NCI-H345 treated with DMSO at 0.1 percent for 48 hours (cell line): ENCODE measurements around the gene UBE2E2.
"Not testable (repeated sequence)": the region's sequence is repeated elsewhere in the genome, so short reads cannot be mapped to it uniquely, and the experiment has no call there.

Source experiments
- DNase-seq: peaks from one replicate; lab custom pipeline; 2025; ENCODE audit not compliant: unreplicated experiment; lab: John Stamatoyannopoulos, UW

The UBE2E2 gene

DNA sequence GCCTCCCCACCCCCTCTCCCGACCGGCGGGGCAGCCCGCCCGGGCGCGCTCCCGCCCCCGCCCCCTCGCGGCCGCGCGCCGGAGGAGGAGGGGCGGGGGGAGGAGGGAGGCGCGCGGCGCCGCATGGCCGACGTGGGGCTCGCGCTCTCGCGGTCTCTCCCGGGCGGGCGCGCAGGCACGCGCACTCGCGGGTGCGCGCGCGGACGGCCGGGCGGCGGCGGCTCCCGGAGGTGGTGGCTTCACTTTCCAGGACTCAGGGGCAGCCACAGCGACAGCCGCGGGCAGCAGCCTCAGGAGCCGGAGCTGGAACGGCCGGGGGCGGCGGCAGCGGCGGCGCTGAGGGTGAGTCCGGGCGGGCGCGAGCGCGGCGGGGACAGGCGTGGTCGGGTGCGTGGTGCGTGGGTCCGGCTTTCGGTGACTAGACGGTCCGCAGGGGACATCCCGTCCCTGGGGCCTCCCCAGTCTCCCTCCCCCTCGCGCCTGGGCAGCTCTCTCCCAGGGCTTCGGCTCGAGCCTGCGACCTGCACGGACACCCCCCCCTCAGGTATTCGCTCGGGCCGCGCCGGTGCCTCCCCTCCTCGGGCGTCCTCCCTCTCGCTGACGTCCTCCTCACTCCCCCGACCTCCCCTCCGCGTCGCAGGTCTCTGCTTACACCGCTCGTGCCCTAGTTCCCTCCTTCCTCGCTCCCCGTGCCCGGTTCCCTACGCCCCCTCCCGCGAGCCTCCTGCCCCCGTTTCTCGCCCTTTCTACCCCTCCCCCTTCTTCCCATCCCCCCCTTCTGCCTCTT lies at the start of gene UBE2E2:
UBE2E2 (plus strand) TSS at position 407 of the 787 bp plus-strand sequence.
- peak; percentile 7 for DNase-seq

- no peak for DNase-seq
Observed at GRCh38 chr3:23153436-23153835, 49.7 kb upstream of the UBE2E2 start.

- no peak for DNase-seq
Observed at GRCh38 chr3:23157331-23157730, 45.8 kb upstream of the UBE2E2 start.

- DNase-seq, result no peak
Observed at GRCh38 chr3:23159929-23160328, 43.2 kb upstream of the UBE2E2 start.

- DNase-seq, result no peak
Observed at GRCh38 chr3:23161308-23161707, 41.8 kb upstream of the UBE2E2 start.

GRCh38 chr3:23161896-23162570 lies 41.1 kb upstream of the UBE2E2 start:
- DNase-seq, result no peak

DNA sequence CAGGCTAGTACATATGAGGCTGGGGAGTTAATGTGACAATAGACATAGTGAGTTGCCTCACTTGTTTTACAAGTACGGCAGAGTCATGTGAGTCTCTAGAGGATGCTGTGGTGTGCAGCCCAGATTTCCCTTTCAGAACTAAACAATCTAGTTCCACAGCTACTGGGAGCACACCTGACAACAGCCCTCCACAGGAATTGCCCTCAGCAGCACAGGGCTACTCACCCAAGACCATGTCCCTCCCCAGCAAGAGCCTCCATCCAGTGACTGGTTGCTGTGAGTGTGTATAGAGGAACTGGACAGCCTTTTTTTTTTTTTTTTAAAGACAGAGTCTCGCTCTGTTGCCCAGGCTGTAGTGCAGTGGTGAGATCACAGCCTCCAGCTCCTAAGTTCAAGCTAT lies 40.2 kb upstream of the UBE2E2 start:
- no peak for DNase-seq

DNA sequence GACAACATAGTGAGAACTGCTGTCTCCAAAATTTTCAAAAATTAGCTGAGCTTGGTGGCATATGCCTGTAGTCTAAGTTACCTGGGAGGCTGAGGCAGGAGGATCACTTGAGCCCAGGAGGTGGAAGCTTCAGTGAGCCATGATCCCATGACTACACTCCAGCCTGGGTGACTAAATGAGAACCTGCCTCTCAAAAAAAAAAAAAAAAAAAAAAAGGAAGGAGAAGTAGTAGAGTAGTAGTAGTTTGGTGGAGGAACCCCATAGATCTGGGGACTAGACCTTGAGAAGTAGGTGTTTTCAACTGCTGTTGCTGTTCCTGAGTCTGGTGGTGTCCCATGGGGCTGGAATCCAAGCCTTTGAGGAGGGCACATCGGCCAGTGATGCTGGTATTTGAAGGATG lies 38.4 kb upstream of the UBE2E2 start:
- no peak for DNase-seq

- DNase-seq, result no peak
Observed at GRCh38 chr3:23165571-23165970, 37.6 kb upstream of the UBE2E2 start.

DNA sequence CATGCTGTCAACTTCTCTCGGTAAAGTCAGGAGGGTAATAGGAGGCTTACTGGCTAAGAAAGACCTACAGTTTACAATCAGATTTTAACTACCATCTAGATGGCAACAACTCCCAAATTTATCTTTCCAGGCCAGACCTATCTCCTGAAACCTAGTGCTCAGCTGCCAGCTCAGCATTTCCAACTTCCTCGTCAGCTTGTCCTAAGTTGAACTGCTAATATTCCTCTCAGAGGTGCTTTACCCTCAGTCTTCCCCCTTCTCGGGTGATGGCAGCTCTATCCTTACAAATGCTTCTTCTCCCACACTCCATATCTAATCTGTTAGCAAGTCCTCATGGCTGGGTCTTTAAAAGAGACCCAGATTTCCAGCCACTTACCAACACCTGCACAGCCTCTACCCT lies 36.9 kb upstream of the UBE2E2 start:
- DNase-seq, result no peak

DNA sequence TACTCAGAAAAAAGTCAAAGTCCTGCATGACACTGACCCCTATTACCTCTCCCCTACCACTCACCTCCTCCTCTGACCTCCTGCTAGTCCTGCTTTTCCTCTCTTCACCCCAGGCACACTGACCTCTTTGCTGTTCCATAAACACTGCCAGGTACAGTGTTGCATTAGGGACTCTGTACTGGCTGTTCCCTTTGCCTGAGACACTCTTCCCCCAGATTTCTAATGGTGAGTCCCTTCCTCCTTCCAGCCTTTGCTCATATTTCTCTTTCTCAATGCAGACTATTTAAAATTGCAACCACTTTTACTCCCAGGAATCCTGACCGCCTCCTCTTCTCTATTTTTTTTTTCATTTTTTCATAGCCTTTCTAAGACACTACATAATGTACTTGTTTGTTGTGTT lies 36.3 kb upstream of the UBE2E2 start:
- no peak for DNase-seq

- DNase-seq, result no peak
Observed at GRCh38 chr3:23169551-23169950, 33.6 kb upstream of the UBE2E2 start.

DNA sequence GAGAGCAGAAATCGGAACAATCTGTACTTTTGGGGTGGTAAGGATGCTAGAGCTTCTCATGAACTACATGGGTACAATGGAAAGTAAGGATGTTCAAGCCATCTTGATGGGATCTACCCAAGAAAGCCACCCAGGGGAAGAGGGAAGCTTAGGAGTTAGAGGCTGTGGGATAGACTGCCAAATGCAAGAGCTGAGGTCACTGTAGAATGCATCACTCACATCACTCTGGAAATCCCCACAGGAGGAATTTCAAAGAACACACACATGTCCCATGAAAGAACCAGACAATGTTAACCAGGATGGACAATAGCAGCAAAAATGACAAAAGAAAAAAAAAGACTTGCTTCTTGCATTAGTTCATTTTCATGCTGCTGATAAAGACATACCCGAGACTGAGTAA lies 32.8 kb upstream of the UBE2E2 start:
- no peak for DNase-seq

- no peak for DNase-seq
Observed at GRCh38 chr3:23172059-23172458, 31.1 kb upstream of the UBE2E2 start.

GRCh38 chr3:23174426-23175039 lies 28.6 kb upstream of the UBE2E2 start:
- DNase-seq, result no peak

- DNase-seq, result no peak
Observed at GRCh38 chr3:23175341-23176083, 27.6 kb upstream of the UBE2E2 start.

DNA sequence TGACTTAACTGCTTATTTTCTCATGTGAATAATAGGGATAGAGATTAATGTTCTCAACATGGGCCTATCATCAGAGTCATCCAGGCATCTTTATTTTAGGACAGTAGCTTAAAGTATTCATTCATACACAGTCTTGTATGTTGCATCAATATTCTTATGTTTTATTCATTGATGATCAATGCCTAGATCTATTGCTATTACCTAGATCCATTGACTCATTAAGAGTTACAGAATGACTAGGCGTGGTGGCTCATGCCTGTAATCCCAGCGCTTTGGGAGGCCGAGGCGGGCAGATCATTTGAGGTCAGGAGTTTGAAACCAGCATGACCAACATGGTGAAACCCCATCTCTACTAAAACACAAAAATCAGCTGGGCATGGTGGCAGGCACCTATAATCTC lies 26.3 kb upstream of the UBE2E2 start:
- not testable (repeated sequence) for DNase-seq

DNA sequence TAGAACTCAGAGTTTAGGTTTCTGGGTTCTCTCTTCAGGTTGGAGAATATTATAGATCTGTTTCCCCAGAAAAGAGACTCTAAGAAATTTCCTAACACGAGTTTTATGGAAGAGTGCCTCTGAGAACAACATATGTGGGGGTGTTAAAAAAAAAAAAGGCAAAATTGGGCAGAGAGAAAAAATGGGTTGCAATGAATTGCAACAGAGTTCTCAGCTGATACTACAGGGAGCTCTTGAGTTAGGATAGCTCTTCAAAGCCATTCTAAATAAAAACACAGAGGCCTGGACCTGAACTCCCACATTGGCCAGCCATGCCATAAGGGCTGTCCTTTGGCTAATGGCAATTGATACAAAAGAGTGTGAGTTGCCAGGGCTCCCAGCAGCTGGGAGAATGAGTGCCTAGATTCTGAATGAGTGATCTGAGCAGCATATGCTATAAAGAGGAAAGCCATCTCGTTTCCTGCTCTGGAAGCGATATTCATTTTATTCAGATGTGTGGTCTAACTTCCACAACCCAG lies 20.1 kb upstream of the UBE2E2 start:
- DNase-seq, result no peak

DNA sequence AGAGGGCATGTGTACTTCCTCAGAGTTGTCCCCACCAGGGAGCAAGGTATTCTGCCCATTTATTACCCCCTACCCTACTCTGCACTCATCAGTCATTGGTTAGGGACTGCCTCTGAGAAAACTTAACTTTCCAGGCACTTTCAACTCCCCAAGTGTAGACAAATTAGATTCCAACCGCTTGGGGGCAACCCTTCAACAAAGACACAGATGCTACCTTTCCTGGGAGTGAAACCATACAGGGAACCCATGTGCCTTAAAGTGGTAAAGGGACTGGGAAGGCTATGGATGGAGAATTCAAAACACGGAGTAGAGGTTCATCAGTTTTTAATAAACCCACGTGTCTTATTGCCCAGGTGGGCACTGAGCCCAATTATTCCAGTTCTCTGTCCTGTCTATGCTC lies 19.4 kb upstream of the UBE2E2 start:
- DNase-seq, result no peak

DNA sequence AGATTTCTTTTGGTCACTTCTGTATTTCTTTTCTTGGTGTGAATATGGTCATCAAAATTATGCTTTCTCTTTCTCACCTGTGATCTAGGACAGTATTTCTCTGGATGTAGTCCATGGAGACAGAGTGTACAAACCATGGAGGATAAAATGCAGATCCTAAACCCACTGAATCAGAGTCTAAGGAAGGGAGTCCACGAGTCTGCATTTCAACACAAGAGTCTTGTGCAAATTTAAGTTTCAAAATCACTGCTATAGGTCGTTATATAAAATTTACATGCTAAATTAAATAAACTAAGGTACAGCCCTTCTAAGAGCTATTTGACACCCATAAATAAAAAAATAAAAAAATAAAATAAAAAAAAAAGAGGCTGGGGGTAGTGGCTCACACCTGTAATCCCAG lies 17.3 kb upstream of the UBE2E2 start:
- DNase-seq, result no peak

DNA sequence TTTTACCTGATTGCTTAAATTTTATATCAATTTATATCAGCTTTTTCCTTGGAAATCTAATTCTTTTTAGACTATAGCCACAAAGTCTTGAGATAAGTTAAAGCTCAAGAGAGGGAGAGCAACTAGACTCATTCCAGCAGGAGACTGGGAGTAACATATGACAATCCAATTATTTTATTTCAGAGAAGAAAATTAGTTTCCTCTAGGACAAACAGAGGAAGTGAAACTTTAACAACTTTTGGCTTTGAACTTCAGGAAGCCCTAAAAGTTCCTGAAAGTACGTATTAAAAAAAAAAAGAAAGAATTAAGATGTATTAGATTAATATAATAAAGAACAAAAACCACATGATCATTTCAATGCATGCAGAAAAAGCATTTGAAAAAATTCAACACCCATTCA lies 13.9 kb upstream of the UBE2E2 start:
- no peak for DNase-seq
